GM12878 (cell line): ENCODE data around the gene GGACT. TPM values are rescaled to one million over a fixed set of nuclear protein-coding genes. Genes with fewer than 3 reads are reported as not detected.

Experiments
- ATAC-seq: fragments of 200-7000 bp; cut with Tn5 transposase; 3 replicates; pipeline ENCODE4 v1.9.1; 2020; ENCODE audit warnings: mild to moderate bottlenecking, moderate library complexity
- BruUV-seq: library from RNA; stranded (reverse); fragments of 400-500 nt; replicated peaks from 2 replicates; lab custom pipeline; 2021; lab: Mats Ljungman, UMichigan
- CTCF ChIA-PET: fragments of 300-600 bp; sonication (Branson Sonifier 250); formaldehyde crosslinking; extraction: SDS; loops from one replicate; lab custom pipeline; 2021; ENCODE audit warnings: inconsistent platforms; lab: Yijun Ruan, JAX
- POLR2A ChIA-PET: fragments of 350-600 bp; formaldehyde crosslinking; extraction: SDS; loops from one replicate; lab custom pipeline; 2021; ENCODE audit warnings: inconsistent platforms; lab: Charles Lee
- RAD21 ChIA-PET: fragments of 300-600 bp; sonication (Branson Sonifier 250); formaldehyde crosslinking; loops from one replicate; lab custom pipeline; 2023; ENCODE audit warnings: antibody characterized with exemption; ENCODE audit not compliant: unreplicated experiment; lab: Charles Lee
- SMC1A ChIA-PET: fragments of 300-600 bp; sonication (Branson Sonifier 250); formaldehyde crosslinking; loops from one replicate; lab custom pipeline; 2023; ENCODE audit not compliant: unreplicated experiment, uncharacterized antibody; lab: Charles Lee
- DNase-seq: peaks from one replicate; pipeline ENCODE4 v3.0.0-alpha.2; 2011; ENCODE audit warnings: low read depth, low spot score
- FAIRE-seq: peaks from 3 replicates; lab custom pipeline; 2011; peaks lifted over from hg19 to GRCh38; lab: Jason Lieb, UNC
- H2AFZ ChIP-seq: 2 replicates; pipeline ENCODE4 v1.6.0; 2011; ENCODE audit warnings: low read depth, low read length, control low read depth; ENCODE audit not compliant: control insufficient read depth
- H3K27ac ChIP-seq: 2 replicates; pipeline ENCODE4 v1.5.1; 2011; ENCODE audit warnings: control low read depth; ENCODE audit not compliant: control insufficient read depth, insufficient read depth
- H3K27me3 ChIP-seq, 2 experiments: replicated peaks in 1 of 2; 2 replicates each; pipeline versions ENCODE4 v1.6.0 to v1.6.1; 2011; ENCODE audit warnings: low read length in 1 of 2; ENCODE audit not compliant: control insufficient read depth in 2 of 2, insufficient read depth in 2 of 2
- H3K36me3 ChIP-seq, 2 experiments: 2 replicates each; pipeline ENCODE4 v1.5.1; 2011; ENCODE audit warnings: low read length in 1 of 2; ENCODE audit not compliant: control insufficient read depth in 2 of 2, insufficient read depth in 2 of 2
- H3K4me1 ChIP-seq: 2 replicates; pipeline ENCODE4 v1.6.1; 2011; ENCODE audit warnings: mild to moderate bottlenecking, low read length, moderate library complexity, mixed read lengths; ENCODE audit not compliant: control insufficient read depth, insufficient read depth
- H3K4me2 ChIP-seq: 2 replicates; pipeline ENCODE4 v1.6.0; 2011; ENCODE audit warnings: control low read depth; ENCODE audit not compliant: control insufficient read depth, insufficient read depth
- H3K4me3 ChIP-seq: fragments of 200-600 bp; sonication (generic); 2 replicates; pipeline ENCODE4 v1.5.1; 2016
- H3K79me2 ChIP-seq: 2 replicates; pipeline ENCODE4 v1.6.0; 2011; ENCODE audit warnings: low read length; ENCODE audit not compliant: control insufficient read depth, insufficient read depth
- H3K9ac ChIP-seq: 2 replicates; pipeline ENCODE4 v1.8.0; 2011; ENCODE audit warnings: low read length, control low read depth, mixed read lengths; ENCODE audit not compliant: control insufficient read depth, insufficient read depth
- H3K9me3 ChIP-seq: replicated peaks from 3 replicates; pipeline ENCODE4 v1.5.1; 2011; ENCODE audit warnings: mild to moderate bottlenecking, low read length; ENCODE audit not compliant: control insufficient read depth, insufficient read depth
- H4K20me1 ChIP-seq: 2 replicates; pipeline ENCODE4 v1.6.0; 2011; ENCODE audit not compliant: control insufficient read depth, insufficient read depth
- BCL11A ChIP-seq: IDR thresholded peaks from 2 replicates; pipeline ENCODE4 v1.6.1; 2011; ENCODE audit warnings: low read depth, low read length
- GABPA ChIP-seq: IDR thresholded peaks from 2 replicates; pipeline ENCODE4 v1.6.1; 2014; ENCODE audit warnings: antibody characterized with exemption, low read depth, mild to moderate bottlenecking, inconsistent platforms
- JUNB ChIP-seq: IDR thresholded peaks from 2 replicates; pipeline ENCODE4 v1.6.1; 2016; ENCODE audit warnings: antibody characterized with exemption, mild to moderate bottlenecking
- NKRF ChIP-seq: fragments of 450-650 bp; conservative IDR thresholded peaks from 2 replicates; pipeline ENCODE4 v1.6.1; 2017; ENCODE audit warnings: mild to moderate bottlenecking, moderate library complexity
- WRNIP1 ChIP-seq: IDR thresholded peaks from 2 replicates; pipeline ENCODE4 v1.6.1; 2011; ENCODE audit warnings: low read depth, low read length, improper control_type of control experiment, borderline replicate concordance
- WGBS: methylation state at CpG from one replicate; pipeline ENCODE4 v1.1.6; 2016; ENCODE audit warnings: low lambda C conversion rate; ENCODE audit not compliant: insufficient replicate concordance, insufficient coverage; ENCODE audit errors: missing lambda C conversion rate; 5-methylcytosine and 5-hydroxymethylcytosine counted together
- in situ Hi-C: fragments of 300-500 bp; cut with MboI; formaldehyde crosslinking; loops from 9 replicates; pipeline ENCODE4 v1.14.3; 2018; ENCODE audit warnings: mixed read lengths
- intact Hi-C: fragments of 100-400 bp; cut with micrococcal nuclease; formaldehyde crosslinking; loops from one replicate; pipeline ENCODE4 v1.14.2; 2022; ENCODE audit not compliant: unreplicated experiment
- polyA plus RNA-seq, 11 experiments: library from polyadenylated mRNA; depleted of rRNA in 4 of 11; unstranded in 6 of 11; stranded (reverse) in 5 of 11; fragments of >200 nt; fragmentation: Nextera tagmentation in 4 of 11; fragmentation: Illumina TruSeq in 1 of 11; extraction: Ambion mirVana in 4 of 11; extraction: Trizol in 1 of 11; gene quantifications; 1 replicate in 1 of 11; 2 replicates in 10 of 11; pipeline versions ENCODE4 v1.2.1 to v1.2.3, GENCODE V29; 2011 to 2016; ENCODE audit warnings: inconsistent platforms in 2 of 11, missing spikeins in 2 of 11, low read depth in 1 of 11
- total RNA-seq, 4 experiments: library from RNA; depleted of rRNA in 3 of 4; stranded (reverse); fragments of >200 nt in 3 of 4; fragmentation: Illumina TruSeq in 1 of 4; extraction: Trizol in 1 of 4; gene quantifications; 2 replicates each; pipeline versions ENCODE4 v1.2.1 to v1.2.3, GENCODE V29; 2013 to 2021

The GGACT gene
- total and polyA plus RNA-seq, 10 of the 15 experiments (the other 5 are each of a cell fraction or from before 2014, with no cell fraction given): 0.61 to 8.8 (median 4.2) TPM

- no peak overlapping the region for H3K4me3 ChIP-seq
- no peaks in the 10 kb centered on the region for H3K79me2 ChIP-seq
- in situ Hi-C loops (no loop called here), intact Hi-C loops (loop anchor here (10.0 kb wide), 1 partner anchor 892 kb away; no protein-coding TSS in a partner anchor)
- peaks cover 6% of the 10 kb centered on the region for H3K4me1 ChIP-seq
- WGBS: 87% methylated on average over 21 of the region's 21 CpGs
- ChIA-PET CTCF (no interaction called here), SMC1A (no interaction called here), POLR2A (no interaction called here), RAD21 (no interaction called here)
- DNase-seq: no peak
- no peaks in the 10 kb centered on the region for H3K9me3 ChIP-seq
- no peak overlapping the region for H3K27ac ChIP-seq
- TF ChIP-seq GABPA (no peak), BCL11A (no peak), NKRF (no peak), JUNB (no peak), WRNIP1 (no peak)
- no peaks in the 10 kb centered on the region for H3K27me3 ChIP-seq
- FAIRE-seq: no peak
- no TSS peak for BruUV-seq
- H2AFZ ChIP-seq: no peak overlapping the region
- no peak overlapping the region for H3K9ac ChIP-seq
- no peaks in the 10 kb centered on the region for H3K36me3 ChIP-seq
- no peaks in the 10 kb centered on the region for H4K20me1 ChIP-seq
- ATAC-seq: no peak
- no peak overlapping the region for H3K4me2 ChIP-seq
Measured at GRCh38 chr13:100546713-100547405, 41.7 kb downstream of the GGACT start.
